GM20000 (cell line): ENCODE measurements around the gene CEMIP.

Source experiments
- DNase-seq: peaks from one replicate; pipeline ENCODE4 v3.0.0; 2012; ENCODE audit warnings: low spot score
- TF ChIP-seq, protein P1 (sequence below): IDR thresholded peaks from 2 replicates; pipeline ENCODE4 v1.5.1; 2012; ENCODE audit warnings: mild to moderate bottlenecking, control low read depth; ENCODE audit errors: extremely low read depth, missing control alignments

The CEMIP gene

DNA sequence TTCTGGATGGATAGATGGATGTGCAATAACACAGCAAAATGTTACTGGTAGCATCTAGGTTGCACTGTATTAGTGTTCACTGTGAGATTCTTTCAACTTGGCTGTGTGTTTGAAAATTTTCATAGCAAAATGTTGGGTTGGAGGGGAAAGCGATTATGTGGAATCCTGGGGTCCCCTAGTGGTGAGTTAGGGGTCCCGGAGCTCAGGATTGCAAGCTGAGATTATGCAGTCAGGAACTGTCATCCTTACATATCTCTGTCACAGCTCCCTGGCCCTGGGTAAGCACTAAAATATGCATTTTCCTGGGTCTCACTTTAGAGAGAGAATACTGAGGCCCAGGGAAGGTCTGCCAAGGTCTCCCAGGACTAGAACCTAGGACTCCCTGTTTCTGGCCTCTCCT lies 77.2 kb downstream of the CEMIP start:
- DNase-seq, result no peak
- TF ChIP-seq, protein P1, sequence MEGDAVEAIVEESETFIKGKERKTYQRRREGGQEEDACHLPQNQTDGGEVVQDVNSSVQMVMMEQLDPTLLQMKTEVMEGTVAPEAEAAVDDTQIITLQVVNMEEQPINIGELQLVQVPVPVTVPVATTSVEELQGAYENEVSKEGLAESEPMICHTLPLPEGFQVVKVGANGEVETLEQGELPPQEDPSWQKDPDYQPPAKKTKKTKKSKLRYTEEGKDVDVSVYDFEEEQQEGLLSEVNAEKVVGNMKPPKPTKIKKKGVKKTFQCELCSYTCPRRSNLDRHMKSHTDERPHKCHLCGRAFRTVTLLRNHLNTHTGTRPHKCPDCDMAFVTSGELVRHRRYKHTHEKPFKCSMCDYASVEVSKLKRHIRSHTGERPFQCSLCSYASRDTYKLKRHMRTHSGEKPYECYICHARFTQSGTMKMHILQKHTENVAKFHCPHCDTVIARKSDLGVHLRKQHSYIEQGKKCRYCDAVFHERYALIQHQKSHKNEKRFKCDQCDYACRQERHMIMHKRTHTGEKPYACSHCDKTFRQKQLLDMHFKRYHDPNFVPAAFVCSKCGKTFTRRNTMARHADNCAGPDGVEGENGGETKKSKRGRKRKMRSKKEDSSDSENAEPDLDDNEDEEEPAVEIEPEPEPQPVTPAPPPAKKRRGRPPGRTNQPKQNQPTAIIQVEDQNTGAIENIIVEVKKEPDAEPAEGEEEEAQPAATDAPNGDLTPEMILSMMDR, result no peak

DNA sequence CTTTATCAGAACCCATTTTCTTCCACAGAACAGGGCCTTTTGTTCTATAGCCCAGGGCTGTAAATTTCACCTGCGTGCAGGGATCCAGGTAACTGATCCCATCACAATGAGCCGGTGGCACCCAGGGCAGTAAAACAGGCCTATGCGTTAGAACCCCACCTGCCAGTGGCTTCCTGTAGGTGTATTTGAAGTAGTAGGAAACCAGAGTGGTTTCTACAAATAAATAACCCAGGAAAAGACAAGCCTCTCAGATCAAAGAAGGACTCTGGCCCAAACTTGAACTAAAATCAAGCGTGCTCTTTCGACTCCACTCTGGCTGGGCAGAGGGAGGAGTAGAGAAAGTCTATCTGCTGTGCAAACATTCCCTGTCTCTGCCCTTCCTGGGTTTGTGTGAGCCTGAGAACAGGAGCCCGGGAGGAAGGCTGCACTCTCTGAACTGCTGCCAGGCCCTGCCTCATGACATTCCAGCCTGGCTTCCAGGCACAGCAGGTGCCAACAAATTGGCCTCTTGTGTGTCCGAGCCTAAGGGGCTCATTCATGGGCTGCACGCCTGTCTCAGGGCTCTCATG lies 77.7 kb downstream of the CEMIP start:
- DNase-seq, result no peak

DNA sequence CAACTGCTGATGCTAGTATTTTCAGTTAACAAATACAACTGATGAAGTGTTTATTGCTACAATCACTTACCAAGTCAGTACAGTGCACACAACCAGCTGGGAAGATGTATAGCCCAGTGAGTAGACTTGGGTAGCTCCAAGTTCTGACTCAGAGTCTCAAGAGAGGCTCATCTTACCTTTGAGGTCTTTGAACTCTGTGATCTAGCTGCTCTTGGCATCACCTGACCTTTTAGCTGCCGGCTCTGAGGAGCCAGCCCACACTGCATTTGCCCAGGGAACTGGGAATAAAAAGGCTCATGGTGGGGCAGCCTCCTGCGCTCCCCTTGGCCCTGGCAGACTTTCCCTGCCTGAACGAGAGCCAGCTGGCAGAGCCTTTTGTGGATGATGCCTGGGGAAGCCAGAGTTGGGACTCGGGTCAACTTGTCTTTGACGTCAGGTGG lies 82.6 kb downstream of the CEMIP start:
- DNase-seq, result no peak
- TF ChIP-seq, protein P1, result no peak

More for the DNA sequence above, 77.7 kb downstream of the CEMIP start:
- TF ChIP-seq, protein P1, result no peak

DNA sequence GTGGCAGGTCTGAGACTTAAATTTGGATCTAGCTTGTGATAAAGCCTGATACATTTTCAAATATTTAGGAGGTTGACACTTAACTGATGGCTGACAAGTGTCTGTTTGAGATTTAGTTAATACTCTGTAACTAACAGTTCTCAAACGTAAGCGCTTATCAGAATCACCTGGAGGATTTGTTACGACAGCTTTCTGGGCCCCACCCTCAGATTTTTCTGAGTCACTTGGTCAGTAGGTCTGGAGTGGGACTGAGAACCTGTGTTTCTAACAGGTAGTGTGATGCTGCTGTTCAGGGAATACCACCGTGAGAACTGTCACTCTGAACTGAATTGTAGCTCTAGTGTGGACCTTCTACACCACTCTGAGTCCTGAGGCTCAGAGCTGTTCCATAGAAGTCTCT lies 85.5 kb downstream of the CEMIP start:
- no peak for DNase-seq
- TF ChIP-seq, protein P1, result no peak

DNA sequence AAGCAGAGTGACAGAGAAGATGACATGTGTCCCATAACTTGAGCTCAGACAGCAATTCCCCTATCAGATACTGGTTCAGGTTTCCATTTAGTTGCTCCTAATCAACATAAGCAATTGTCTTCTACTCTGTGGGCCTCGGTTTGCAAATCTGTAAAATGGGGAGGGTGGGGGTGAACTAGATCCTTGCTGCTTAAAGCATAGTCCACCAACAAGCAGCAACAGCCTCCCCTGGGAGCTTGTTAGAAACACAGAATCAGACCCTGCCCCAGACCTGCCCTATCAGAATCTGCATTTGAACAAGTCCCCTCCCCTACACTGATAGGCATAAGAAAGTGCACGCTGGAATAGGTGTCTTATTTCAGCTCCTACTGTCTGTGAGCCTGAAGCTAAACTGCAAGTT lies 87.8 kb downstream of the CEMIP start:
- TF ChIP-seq, protein P1, result no peak
- no peak for DNase-seq

DNA sequence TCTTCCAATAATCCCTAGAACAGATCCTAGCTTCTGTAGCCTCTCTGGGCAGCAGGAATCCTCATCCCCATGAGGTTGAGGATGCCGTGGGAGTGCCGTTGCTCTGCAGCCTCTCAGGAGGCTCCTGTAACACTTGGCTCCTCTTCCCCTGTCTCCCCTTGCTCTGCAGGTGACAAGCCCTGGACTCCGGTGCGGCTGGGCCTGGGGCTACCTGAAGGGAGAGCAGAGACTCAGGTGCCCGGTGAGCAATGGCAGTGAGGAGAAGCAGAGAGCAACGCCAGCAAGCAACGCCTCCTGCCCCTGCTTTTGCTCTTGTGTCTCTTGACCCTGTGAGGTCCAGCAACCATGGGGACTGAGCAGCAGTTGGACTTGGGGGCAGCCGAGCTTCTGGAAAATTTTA lies 91.2 kb downstream of the CEMIP start:
- no peak for DNase-seq
- TF ChIP-seq, protein P1, result no peak

DNA sequence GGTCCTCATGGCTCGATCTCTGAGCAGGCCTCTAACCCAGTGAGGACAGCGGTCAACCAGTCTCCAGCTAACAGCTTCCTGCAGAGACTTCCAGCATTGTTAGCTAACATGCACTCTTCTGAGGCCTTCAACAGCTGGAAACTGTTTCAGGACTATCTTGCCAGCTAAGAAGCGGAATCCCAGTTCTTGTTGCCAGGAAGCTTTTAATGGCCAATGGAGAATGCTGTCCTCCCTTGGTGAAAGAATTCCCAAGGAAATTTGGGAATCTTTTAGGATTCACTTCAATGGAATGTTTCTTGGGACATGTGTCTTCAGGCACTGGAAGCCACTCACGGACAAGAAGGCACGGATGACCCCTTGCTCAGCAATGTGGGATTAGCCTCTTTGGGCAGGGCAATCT lies 91.7 kb downstream of the CEMIP start:
- DNase-seq, result no peak
- TF ChIP-seq, protein P1, result no peak
